ENCODE results near the gene SMPD2. TPM values are rescaled to one million over a fixed set of nuclear protein-coding genes. Genes with fewer than 3 reads are reported as not detected.

SMPD2 gene
- total RNA-seq, 1 experiment from 2014 or later, result 8.2 TPM

GRCh38 chr6:109450801-109451200 lies 10.3 kb downstream of the SMPD2 start:
- Histone ChIP-seq H3K4me2 (no peak overlapping the region), H2AFZ (no peak overlapping the region), H4K20me1 (ENCODE audit: insufficient read depth) (no peaks in the 10 kb centered on the region), H3K9me3 (ENCODE audit: insufficient read depth, low read depth) (no peaks in the 10 kb centered on the region), H3K27ac (no peak overlapping the region), H3K27me3 (ENCODE audit: insufficient read depth, low read depth) (no peaks in the 10 kb centered on the region), H3K9me2 (ENCODE audit: insufficient read depth) (no peaks in the 10 kb centered on the region), H3K4me3 (no peak overlapping the region), H3K4me1 (replicated peaks; ENCODE audit: insufficient read depth) (no peaks in the 10 kb centered on the region; the same call in 1 of the 2 replicates), H3F3A (ENCODE audit: insufficient read depth, low read depth) (peaks cover 23% of the 10 kb centered on the region; the same call in 1 of the 2 replicates), H3K79me2 (ENCODE audit: low read depth) (no peaks in the 10 kb centered on the region), H3K36me3 (ENCODE audit: low read depth) (no peaks in the 10 kb centered on the region)
- no peak for DNase-seq
- TF ChIP-seq CTCF (conservative IDR thresholded peaks at IDR 0.05), result no peak
- TF ChIP-seq EZH2 (IDR thresholded peaks at IDR 0.05; ENCODE audit: low read depth), result no peak
- ChIA-PET POLR2A (ENCODE audit: unreplicated experiment) (interaction anchor here (0.5 to 0.6 kb wide), 2 partner anchors 9 to 589 kb away, joined by 3 to 4 read pairs; no protein-coding TSS in a partner anchor), CTCF (no interaction called here)
- intact Hi-C loops (cut with micrococcal nuclease; ENCODE audit: unreplicated experiment), result no loop called here
- no TSS peak for BruUV-seq (replicated peaks)

- Histone ChIP-seq H3K9me2 (ENCODE audit: insufficient read depth) (no peaks in the 10 kb centered on the region), H3K79me2 (ENCODE audit: low read depth) (no peaks in the 10 kb centered on the region), H3K27me3 (ENCODE audit: insufficient read depth, low read depth) (no peaks in the 10 kb centered on the region), H3F3A (ENCODE audit: insufficient read depth, low read depth) (peaks cover 24% of the 10 kb centered on the region; the same call in 1 of the 2 replicates), H3K27ac (no peak overlapping the region), H3K4me2 (no peak overlapping the region), H3K9me3 (ENCODE audit: insufficient read depth, low read depth) (no peaks in the 10 kb centered on the region), H3K36me3 (ENCODE audit: low read depth) (no peaks in the 10 kb centered on the region), H2AFZ (no peak overlapping the region), H4K20me1 (ENCODE audit: insufficient read depth) (no peaks in the 10 kb centered on the region), H3K4me1 (replicated peaks; ENCODE audit: insufficient read depth) (no peaks in the 10 kb centered on the region; the same call in 1 of the 2 replicates), H3K4me3 (no peak overlapping the region)
- ChIA-PET POLR2A (ENCODE audit: unreplicated experiment) (interaction anchor here (0.6 kb wide), 1 partner anchor 8 kb away, joined by 4 read pairs; no protein-coding TSS in a partner anchor), CTCF (no interaction called here)
- no TSS peak for BruUV-seq (replicated peaks)
- TF ChIP-seq CTCF (conservative IDR thresholded peaks at IDR 0.05) (no peak), EZH2 (IDR thresholded peaks at IDR 0.05; ENCODE audit: low read depth) (no peak)
- intact Hi-C loops (cut with micrococcal nuclease; ENCODE audit: unreplicated experiment), result no loop called here
- DNase-seq, result no peak
Measured at GRCh38 chr6:109451376-109451775, 10.9 kb downstream of the SMPD2 start.

DNA sequence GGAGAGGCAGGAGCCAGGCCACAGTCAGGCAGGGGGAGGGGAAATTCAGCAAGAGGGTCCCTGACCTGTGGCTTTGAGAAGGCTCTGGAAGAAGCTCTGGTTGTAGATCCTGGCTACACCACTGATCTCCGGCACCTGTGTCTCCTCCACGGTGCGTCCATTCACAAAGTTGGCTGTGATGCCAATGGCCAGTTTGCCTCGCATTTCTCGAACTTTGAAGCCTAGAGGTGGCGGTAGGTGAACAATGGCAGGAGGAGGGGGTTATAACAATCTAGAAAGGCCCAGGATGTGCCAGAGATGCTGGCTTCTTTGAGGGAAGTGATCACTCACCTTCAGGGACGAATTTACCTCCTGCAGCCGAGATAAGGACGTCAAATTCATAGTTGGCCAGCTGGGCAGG lies 11.7 kb downstream of the SMPD2 start:
- TF ChIP-seq EZH2 (IDR thresholded peaks at IDR 0.05; ENCODE audit: low read depth), result no peak
- no peak for TF ChIP-seq CTCF (conservative IDR thresholded peaks at IDR 0.05)
- Histone ChIP-seq H3K4me1 (replicated peaks; ENCODE audit: insufficient read depth) (no peaks in the 10 kb centered on the region; the same call in 1 of the 2 replicates), H2AFZ (no peak overlapping the region), H3K4me3 (no peak overlapping the region), H3K4me2 (no peak overlapping the region), H3K9me2 (ENCODE audit: insufficient read depth) (no peaks in the 10 kb centered on the region), H3K79me2 (ENCODE audit: low read depth) (no peaks in the 10 kb centered on the region), H3K27ac (no peak overlapping the region), H3K27me3 (ENCODE audit: insufficient read depth, low read depth) (no peaks in the 10 kb centered on the region), H3K9me3 (ENCODE audit: insufficient read depth, low read depth) (no peaks in the 10 kb centered on the region), H4K20me1 (ENCODE audit: insufficient read depth) (no peaks in the 10 kb centered on the region), H3F3A (ENCODE audit: insufficient read depth, low read depth) (peaks cover 32% of the 10 kb centered on the region; the same call in 1 of the 2 replicates), H3K36me3 (ENCODE audit: low read depth) (no peaks in the 10 kb centered on the region)
- intact Hi-C loops (cut with micrococcal nuclease; ENCODE audit: unreplicated experiment), result no loop called here
- no peak for DNase-seq
- ChIA-PET CTCF (no interaction called here), POLR2A (ENCODE audit: unreplicated experiment) (interaction anchor here (0.7 kb wide), 1 partner anchor 16 kb away, joined by 5 read pairs; no protein-coding TSS in a partner anchor)
- no TSS peak for BruUV-seq (replicated peaks)

Data from PC-9 (cell line).